BJ (cell line): ENCODE data around the gene DHX34. TPM values are rescaled to one million over a fixed set of nuclear protein-coding genes. Genes with fewer than 3 reads are reported as not detected.

ENCODE experiments used
- CTCF ChIA-PET: fragments of 350-600 bp; formaldehyde crosslinking; extraction: SDS; loops from one replicate; lab custom pipeline; 2021; ENCODE audit warnings: antibody characterized with exemption, inconsistent platforms; lab: Yijun Ruan, JAX
- POLR2A ChIA-PET: fragments of 300-600 bp; sonication (Branson Sonifier 250); formaldehyde crosslinking; extraction: SDS; loops from one replicate; lab custom pipeline; 2021; ENCODE audit warnings: antibody characterized with exemption; lab: Charles Lee
- DNase-seq: peaks from one replicate; pipeline ENCODE4 v3.0.0-alpha.2; 2011; ENCODE audit warnings: low read depth
- H3K27me3 ChIP-seq: 2 replicates; pipeline ENCODE4 v1.6.0; 2011; ENCODE audit warnings: low read length; ENCODE audit not compliant: control insufficient read depth, insufficient read depth
- H3K36me3 ChIP-seq: 2 replicates; pipeline ENCODE4 v1.5.1; 2011; ENCODE audit warnings: low read length; ENCODE audit not compliant: control insufficient read depth, insufficient read depth
- H3K4me3 ChIP-seq: 2 replicates; pipeline ENCODE4 v1.5.1; 2011; ENCODE audit warnings: low read depth, mild to moderate bottlenecking, control low read depth, low read length
- polyA plus RNA-seq: library from polyadenylated mRNA; depleted of rRNA; stranded (reverse); fragments of >200 nt; gene quantifications from 2 replicates; pipeline ENCODE4 v1.2.3, GENCODE V29; 2011
- TF ChIP-seq, protein P1 (sequence below): IDR thresholded peaks from 2 replicates; pipeline ENCODE4 v1.5.1; 2011; ENCODE audit warnings: low read depth, mild to moderate bottlenecking, control low read depth, inconsistent platforms, low read length, moderate library complexity; ENCODE audit not compliant: insufficient read depth

DHX34 gene
- polyA plus RNA-seq, 1 experiment = 6.4 TPM

- TF ChIP-seq, protein P1, sequence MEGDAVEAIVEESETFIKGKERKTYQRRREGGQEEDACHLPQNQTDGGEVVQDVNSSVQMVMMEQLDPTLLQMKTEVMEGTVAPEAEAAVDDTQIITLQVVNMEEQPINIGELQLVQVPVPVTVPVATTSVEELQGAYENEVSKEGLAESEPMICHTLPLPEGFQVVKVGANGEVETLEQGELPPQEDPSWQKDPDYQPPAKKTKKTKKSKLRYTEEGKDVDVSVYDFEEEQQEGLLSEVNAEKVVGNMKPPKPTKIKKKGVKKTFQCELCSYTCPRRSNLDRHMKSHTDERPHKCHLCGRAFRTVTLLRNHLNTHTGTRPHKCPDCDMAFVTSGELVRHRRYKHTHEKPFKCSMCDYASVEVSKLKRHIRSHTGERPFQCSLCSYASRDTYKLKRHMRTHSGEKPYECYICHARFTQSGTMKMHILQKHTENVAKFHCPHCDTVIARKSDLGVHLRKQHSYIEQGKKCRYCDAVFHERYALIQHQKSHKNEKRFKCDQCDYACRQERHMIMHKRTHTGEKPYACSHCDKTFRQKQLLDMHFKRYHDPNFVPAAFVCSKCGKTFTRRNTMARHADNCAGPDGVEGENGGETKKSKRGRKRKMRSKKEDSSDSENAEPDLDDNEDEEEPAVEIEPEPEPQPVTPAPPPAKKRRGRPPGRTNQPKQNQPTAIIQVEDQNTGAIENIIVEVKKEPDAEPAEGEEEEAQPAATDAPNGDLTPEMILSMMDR = no peak
- DNase-seq = no peak
- ChIA-PET POLR2A (no interaction called here), CTCF (no interaction called here)
- H3K36me3 ChIP-seq = peaks cover 24% of the 10 kb centered on the region
- no peak overlapping the region for H3K4me3 ChIP-seq
- no peaks in the 10 kb centered on the region for H3K27me3 ChIP-seq
Observed at GRCh38 chr19:47353307-47353712, 4.2 kb downstream of the DHX34 start.

DNA sequence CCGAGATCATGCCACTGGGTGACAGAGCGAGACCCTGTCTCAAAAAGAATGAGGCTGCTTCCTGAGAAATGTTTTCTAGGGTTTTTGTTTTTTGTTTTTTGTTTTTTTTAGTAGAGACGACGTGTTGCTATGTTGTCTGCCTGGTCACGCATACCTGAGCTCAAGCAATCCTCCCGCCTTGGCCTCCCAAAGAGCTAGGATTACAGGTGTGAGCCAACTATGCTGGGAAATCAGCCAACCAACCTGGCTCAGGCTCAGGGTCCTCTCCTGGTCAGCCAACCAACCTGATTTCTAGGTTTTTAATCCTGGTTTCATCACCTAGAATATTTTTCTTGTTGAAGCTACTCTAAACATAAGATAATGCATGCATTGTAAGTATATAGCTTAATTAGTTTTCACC lies 7.8 kb downstream of the DHX34 start:
- no peak overlapping the region for H3K4me3 ChIP-seq
- no peaks in the 10 kb centered on the region for H3K27me3 ChIP-seq
- TF ChIP-seq, protein P1 = no peak
- ChIA-PET CTCF (no interaction called here), POLR2A (no interaction called here)
- peaks cover 37% of the 10 kb centered on the region for H3K36me3 ChIP-seq
- DNase-seq = no peak

GRCh38 chr19:47357788-47358680 lies 8.9 kb downstream of the DHX34 start:
- no peak for DNase-seq
- ChIA-PET POLR2A (no interaction called here), CTCF (interaction anchor here (1.1 to 1.9 kb wide), 2 partner anchors 9 to 63 kb away, joined by 4 to 5 read pairs; partner anchors contain the start of gene DHX34)
- TF ChIP-seq, protein P1 = 0 out of 2 replicates have a peak, but pooled peaks have one; percentile 12
- H3K27me3 ChIP-seq = no peaks in the 10 kb centered on the region
- H3K36me3 ChIP-seq = peaks cover 37% of the 10 kb centered on the region
- H3K4me3 ChIP-seq = no peak overlapping the region

- CTCF ChIA-PET = interaction anchor here (1.1 to 1.9 kb wide), 2 partner anchors 10 to 64 kb away, joined by 4 to 5 read pairs; partner anchors contain the start of gene DHX34
- no peak for DNase-seq
- POLR2A ChIA-PET = no interaction called here
- H3K36me3 ChIP-seq = peaks cover 33% of the 10 kb centered on the region
- TF ChIP-seq, protein P1 = no peak
- no peak overlapping the region for H3K4me3 ChIP-seq
- H3K27me3 ChIP-seq = no peaks in the 10 kb centered on the region
Observed at GRCh38 chr19:47358936-47359335, 9.8 kb downstream of the DHX34 start.

GRCh38 chr19:47362321-47362720 lies 13.2 kb downstream of the DHX34 start:
- POLR2A ChIA-PET = no interaction called here
- DNase-seq = no peak
- CTCF ChIA-PET = interaction anchor here (1.5 kb wide), 1 partner anchor 10 kb away, joined by 3 read pairs; no protein-coding TSS in a partner anchor
- TF ChIP-seq, protein P1 = no peak
- H3K36me3 ChIP-seq = peaks cover 30% of the 10 kb centered on the region
- no peak overlapping the region for H3K4me3 ChIP-seq
- H3K27me3 ChIP-seq = no peaks in the 10 kb centered on the region
